Stimulated activated CD4-positive, alpha-beta T cell treated with anti-CD3 and anti-CD28 coated beads, TNF-alpha, amount 100 ng/mL, for 24 hours (primary cell): Measurements from ENCODE around the gene ASB2.

Experiments used
- DNase-seq, 3 experiments: peaks; one replicate each; pipeline ENCODE4 v3.0.0-alpha.2; 2020; ENCODE audit warnings: low read depth in 3 of 3

The ASB2 gene, protein sequence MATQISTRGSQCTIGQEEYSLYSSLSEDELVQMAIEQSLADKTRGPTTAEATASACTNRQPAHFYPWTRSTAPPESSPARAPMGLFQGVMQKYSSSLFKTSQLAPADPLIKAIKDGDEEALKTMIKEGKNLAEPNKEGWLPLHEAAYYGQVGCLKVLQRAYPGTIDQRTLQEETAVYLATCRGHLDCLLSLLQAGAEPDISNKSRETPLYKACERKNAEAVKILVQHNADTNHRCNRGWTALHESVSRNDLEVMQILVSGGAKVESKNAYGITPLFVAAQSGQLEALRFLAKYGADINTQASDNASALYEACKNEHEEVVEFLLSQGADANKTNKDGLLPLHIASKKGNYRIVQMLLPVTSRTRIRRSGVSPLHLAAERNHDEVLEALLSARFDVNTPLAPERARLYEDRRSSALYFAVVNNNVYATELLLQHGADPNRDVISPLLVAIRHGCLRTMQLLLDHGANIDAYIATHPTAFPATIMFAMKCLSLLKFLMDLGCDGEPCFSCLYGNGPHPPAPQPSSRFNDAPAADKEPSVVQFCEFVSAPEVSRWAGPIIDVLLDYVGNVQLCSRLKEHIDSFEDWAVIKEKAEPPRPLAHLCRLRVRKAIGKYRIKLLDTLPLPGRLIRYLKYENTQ

DNA sequence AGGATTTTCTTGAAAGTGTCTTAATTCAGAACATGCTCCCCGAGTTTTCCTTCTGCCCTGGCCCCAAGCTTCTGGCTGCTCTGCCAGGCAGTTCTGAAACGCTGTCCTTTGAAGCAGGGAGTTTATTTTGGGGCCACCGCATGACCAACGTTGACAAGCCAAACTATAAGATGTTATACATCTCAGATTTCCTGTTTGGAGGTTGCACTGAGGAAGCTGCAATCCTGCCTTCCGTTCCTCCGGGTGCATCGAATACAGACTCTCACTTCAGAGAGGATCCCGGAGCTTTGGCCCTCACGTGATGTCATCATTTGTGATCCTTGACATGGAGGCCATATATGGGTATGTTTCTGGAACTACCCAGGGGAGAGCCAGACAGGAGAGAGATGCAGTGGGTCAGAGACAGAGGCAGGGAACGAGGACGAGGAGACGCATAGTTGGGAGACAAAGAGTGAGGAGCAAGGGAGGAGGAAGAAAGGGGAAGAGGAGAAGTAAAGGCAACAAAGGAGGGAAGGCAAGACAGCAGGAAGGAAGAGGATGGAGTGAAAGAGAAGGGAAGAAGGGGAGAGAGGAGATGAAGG is at the start of gene ASB2:
TSS of gene ASB2 (minus strand) at position 94 of the 581 bp plus-strand sequence. CDS start 12,031 bp downstream, outside the sequence.
- no peak for DNase-seq

GRCh38 chr14:94025720-94026119 is 49.4 kb upstream of the ASB2 start:
- no peak for DNase-seq

DNA sequence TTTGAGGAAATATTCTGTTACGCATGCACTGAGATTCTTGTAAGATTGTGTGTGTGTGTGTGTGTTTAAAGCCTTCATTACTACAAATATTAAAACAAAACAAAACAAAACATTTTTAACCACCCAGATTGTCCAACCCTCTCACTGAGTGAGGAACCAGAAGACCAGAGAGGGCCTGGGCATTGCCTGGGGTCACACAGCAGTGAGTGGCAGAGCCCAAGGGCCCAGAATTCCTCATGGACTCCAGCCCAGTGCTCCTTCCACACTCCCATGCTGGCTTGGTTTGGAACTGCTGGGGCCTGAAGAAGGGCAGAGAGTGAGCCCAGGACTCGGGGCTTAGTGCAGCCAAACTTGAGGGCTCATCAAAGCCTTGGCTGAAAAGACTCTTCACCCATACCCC is 48.2 kb upstream of the ASB2 start:
- no peak for DNase-seq

- DNase-seq: no peak
Observed at GRCh38 chr14:94022532-94023411, 46.4 kb upstream of the ASB2 start.

- peak in 1 of 3 experiments; percentile 33 for DNase-seq
Observed at GRCh38 chr14:94021416-94022157, 45.2 kb upstream of the ASB2 start.

GRCh38 chr14:94021001-94021400 is 44.6 kb upstream of the ASB2 start:
- no peak for DNase-seq

DNA sequence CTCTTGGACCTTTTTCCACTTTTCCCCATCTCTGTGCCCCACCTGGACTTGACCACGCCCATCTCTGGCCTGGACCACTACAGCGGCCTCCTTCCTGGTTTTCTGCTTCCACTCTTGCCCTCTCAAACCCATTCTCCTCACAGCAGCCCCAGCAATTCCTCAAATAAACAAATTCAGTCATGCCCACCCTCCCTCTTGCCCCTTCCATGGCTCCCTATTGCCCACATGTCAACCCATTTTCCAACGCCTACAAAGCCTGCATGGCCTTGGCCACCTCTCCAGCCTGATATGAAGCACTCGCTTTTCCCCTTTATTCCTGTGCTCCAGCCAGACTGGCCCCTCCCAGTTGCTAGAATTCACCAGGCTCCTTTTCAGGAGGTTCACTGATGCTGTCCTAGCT is 43.9 kb upstream of the ASB2 start:
- no peak for DNase-seq

- DNase-seq: no peak
Observed at GRCh38 chr14:94019329-94019728, 43.0 kb upstream of the ASB2 start.

GRCh38 chr14:94018308-94018707 is 41.9 kb upstream of the ASB2 start:
- no peak for DNase-seq

DNA sequence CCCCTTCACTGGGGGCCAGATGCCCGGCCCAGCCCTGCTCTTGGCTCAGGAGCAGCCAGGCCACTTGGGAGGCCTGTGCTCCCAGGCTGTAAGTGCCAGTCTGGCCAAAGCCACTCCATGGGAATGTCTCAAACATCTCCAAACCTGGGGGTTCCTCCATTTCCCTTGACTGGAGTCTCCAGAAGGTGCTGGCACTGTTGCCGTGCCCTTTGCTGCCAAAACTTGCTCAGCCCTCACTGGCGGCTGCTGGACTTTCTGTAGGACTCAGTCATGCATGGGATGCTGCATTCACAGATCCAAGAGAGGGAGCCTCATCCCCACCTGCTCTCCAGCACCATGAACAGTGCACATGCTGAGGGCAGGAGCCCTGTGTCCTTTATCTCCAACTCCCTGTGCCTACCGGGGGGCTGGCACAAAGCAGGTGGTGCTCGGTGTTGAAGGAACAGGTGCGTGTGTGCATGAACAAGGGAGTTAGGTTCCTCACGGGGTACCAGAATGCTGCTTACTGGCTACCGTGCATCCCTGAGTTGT is 40.1 kb upstream of the ASB2 start:
- DNase-seq: no peak

DNA sequence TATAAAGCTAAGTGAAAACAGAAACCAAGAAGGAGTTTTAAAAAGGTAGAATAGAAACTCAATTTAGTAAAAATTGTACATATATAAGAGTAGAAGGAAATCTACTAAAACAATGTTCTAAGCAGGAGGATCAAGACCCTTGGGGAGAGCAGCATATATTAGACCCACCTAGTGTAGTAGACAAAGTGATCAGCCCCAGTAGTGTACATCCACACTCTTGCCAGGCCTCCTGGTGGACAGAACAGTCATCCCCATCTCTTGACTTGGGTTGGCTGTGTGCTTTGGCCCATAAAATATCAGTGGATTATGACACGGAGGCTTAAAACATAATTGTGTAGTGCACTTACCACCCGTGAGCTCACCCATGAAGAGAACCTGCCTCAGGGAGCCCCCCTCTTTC is 38.9 kb upstream of the ASB2 start:
- no peak for DNase-seq

- no peak for DNase-seq
Observed at GRCh38 chr14:94014382-94014781, 38.0 kb upstream of the ASB2 start.

DNA sequence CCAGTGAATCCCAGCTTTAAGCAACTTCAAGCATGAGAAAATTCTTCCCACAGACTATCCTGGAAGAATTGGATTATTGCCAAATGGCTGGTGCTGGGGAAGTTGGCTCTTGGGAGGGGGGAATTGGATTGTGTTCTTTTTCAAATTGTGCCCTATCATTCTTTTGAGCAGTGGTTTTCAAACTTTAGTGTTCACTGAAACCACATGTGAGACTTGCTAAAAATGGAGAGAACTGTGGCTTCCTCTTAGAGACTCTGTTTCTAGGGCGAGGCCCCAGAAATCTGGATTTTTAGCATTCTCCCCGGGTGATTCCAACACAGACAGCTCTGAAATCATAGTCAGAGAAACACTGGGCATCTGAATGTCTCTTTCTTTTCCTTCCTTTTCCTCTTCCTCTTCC is 35.4 kb upstream of the ASB2 start:
- DNase-seq: no peak

- no peak for DNase-seq
Observed at GRCh38 chr14:94010625-94011024, 34.3 kb upstream of the ASB2 start.

DNA sequence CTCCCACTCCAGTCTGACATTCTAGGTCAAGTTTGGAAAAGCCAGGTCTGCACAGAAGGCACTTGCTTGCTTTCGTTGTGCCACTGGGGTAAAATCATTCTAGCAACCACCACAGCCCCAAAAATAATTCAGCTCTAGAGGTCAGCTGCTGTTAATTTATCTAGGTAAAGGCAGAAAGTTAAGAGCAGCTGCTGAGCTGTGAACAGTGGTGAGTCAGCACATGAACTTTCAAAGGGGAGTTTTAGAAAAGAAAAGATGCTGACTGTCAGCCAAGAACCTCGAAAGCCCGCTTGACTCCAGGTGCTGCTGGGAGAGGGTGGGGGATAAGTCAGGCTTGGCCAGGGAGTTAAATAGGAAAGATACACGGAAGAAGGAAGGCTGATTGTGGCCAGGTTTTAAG is 33.4 kb upstream of the ASB2 start:
- DNase-seq: no peak

- DNase-seq: no peak
Observed at GRCh38 chr14:94008234-94008633, 31.9 kb upstream of the ASB2 start.

GRCh38 chr14:94005324-94006073 is 29.1 kb upstream of the ASB2 start:
- no peak for DNase-seq

DNA sequence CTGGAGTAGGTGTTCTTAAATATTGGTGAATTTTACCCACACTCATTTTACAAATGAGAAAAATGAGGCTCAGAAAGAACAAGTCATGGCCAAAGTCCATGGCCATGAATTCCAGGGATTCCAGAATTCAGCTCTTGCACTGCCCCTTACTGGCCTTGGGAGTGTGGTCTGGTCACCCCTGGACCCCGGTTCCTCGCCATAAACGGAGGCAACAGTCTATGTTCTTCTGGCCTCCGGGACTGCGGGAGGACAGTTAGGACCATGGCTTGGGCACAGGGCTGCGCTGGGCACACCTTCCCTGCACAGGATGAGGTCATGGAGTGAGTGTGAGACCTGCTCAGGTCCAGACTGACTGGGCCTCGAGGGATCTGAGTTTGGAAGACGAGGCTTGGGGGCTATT is 27.6 kb upstream of the ASB2 start:
- no peak for DNase-seq

- DNase-seq: no peak
Observed at GRCh38 chr14:94003397-94003796, 27.0 kb upstream of the ASB2 start.
